DND-41 (cell line): ENCODE data around the gene FIGNL2.

Source experiments
- CTCF ChIP-seq: IDR thresholded peaks from 2 replicates; pipeline ENCODE4 v1.5.1; 2012; ENCODE audit warnings: borderline replicate concordance, low read length, moderate library complexity, mild to moderate bottlenecking; ENCODE audit not compliant: poor library complexity, severe bottlenecking; ENCODE audit errors: extremely low read depth
- EZH2 ChIP-seq: IDR thresholded peaks from 3 replicates; pipeline ENCODE4 v1.6.1; 2012; ENCODE audit warnings: borderline replicate concordance, low read depth, mild to moderate bottlenecking, moderate library complexity, low read length, inconsistent platforms; ENCODE audit not compliant: severe bottlenecking

GRCh38 chr12:51818086-51818485, 30.4 kb downstream of the FIGNL2 start:
- TF ChIP-seq CTCF = no peak
- no peak for TF ChIP-seq EZH2
